ENCODE results near the gene DNAH2. TPM values are rescaled to one million over a fixed set of nuclear protein-coding genes. Genes with fewer than 3 reads are reported as not detected.

The DNAH2 gene
- total and polyA plus RNA-seq, 9 donors, result 0.88 to 10.3 (median 2.5) TPM

- Histone ChIP-seq H3K36me3 (no peaks in the 10 kb centered on the region), H3K9me3 (no peaks in the 10 kb centered on the region), H3K4me3 (no peak overlapping the region), H3K27me3 (no peaks in the 10 kb centered on the region), H3K27ac (no peak overlapping the region), H3K4me1 (ENCODE audit: insufficient read depth) (no peaks in the 10 kb centered on the region)
- 90 to 93% (median 90%) methylated on average over 3 of the region's 3 CpGs for WGBS, 3 donors
- intact Hi-C loops (cut with DNase I), result no loop called here
- TF ChIP-seq POLR2A (IDR thresholded peaks at IDR 0.05) (no peak), CTCF (IDR thresholded peaks at IDR 0.05) (no peak), EP300 (IDR thresholded peaks at IDR 0.05) (no peak)
- no peak for DNase-seq
These were observed 93.7 kb downstream of the DNAH2 start for GRCh38 chr17:7811251-7811650.

GRCh38 chr17:7814969-7815368 lies 97.4 kb downstream of the DNAH2 start:
- no peak for DNase-seq
- Histone ChIP-seq H3K9me3 (no peaks in the 10 kb centered on the region), H3K4me1 (ENCODE audit: insufficient read depth) (no peaks in the 10 kb centered on the region), H3K27me3 (no peaks in the 10 kb centered on the region), H3K27ac (no peak overlapping the region), H3K4me3 (no peak overlapping the region), H3K36me3 (no peaks in the 10 kb centered on the region)
- TF ChIP-seq EP300 (IDR thresholded peaks at IDR 0.05) (no peak), POLR2A (IDR thresholded peaks at IDR 0.05) (no peak), CTCF (IDR thresholded peaks at IDR 0.05) (no peak)
- intact Hi-C loops (cut with DNase I), result loop anchor here in 1 of 4 donors (5.0 kb wide), 1 partner anchor 68 kb away; no protein-coding TSS in a partner anchor
- 88 to 97% (median 93%) methylated on average over 5 of the region's 5 CpGs for WGBS, 3 donors

- TF ChIP-seq CTCF (IDR thresholded peaks at IDR 0.05), result no peak
- Histone ChIP-seq H3K4me3 (no peak overlapping the region), H3K9me3 (no peaks in the 10 kb centered on the region), H3K4me1 (ENCODE audit: insufficient read depth) (no peaks in the 10 kb centered on the region), H3K27ac (no peak overlapping the region), H3K27me3 (no peaks in the 10 kb centered on the region), H3K36me3 (no peaks in the 10 kb centered on the region)
- DNase-seq, result no peak
- 74 to 77% (median 75%) methylated on average over 10 of the region's 10 CpGs for WGBS, 3 donors
- intact Hi-C loops (cut with DNase I), result loop anchor here in 1 of 4 donors (5.0 kb wide), 1 partner anchor 70 kb away; no protein-coding TSS in a partner anchor
These were observed 99.5 kb downstream of the DNAH2 start for GRCh38 chr17:7816926-7817642.

- no peak for DNase-seq
- intact Hi-C loops (cut with DNase I), result loop anchor here in 1 of 4 donors (5.0 kb wide), 1 partner anchor 70 kb away; no protein-coding TSS in a partner anchor
These were observed 100.1 kb downstream of the DNAH2 start for GRCh38 chr17:7817643-7817964.

More at GRCh38 chr17:7817643-7817964, 100.1 kb downstream of the DNAH2 start:
- Histone ChIP-seq H3K27ac (no peak overlapping the region), H3K4me3 (no peak overlapping the region), H3K27me3 (no peaks in the 10 kb centered on the region), H3K36me3 (no peaks in the 10 kb centered on the region), H3K4me1 (ENCODE audit: insufficient read depth) (no peaks in the 10 kb centered on the region), H3K9me3 (no peaks in the 10 kb centered on the region)
- TF ChIP-seq POLR2A (IDR thresholded peaks at IDR 0.05) (no peak), EP300 (IDR thresholded peaks at IDR 0.05) (no peak), CTCF (IDR thresholded peaks at IDR 0.05) (no peak)
- WGBS, 3 donors, result 82 to 88% (median 84%) methylated on average over 9 of the region's 9 CpGs
